Calu3 (cell line): ENCODE results near the gene WBP1. TPM values are rescaled to one million over a fixed set of nuclear protein-coding genes. Genes with fewer than 3 reads are reported as not detected.

Experiments used
- BruUV-seq: library from RNA; stranded (reverse); fragments of 400-500 nt; replicated peaks from 2 replicates; lab custom pipeline; 2021; lab: Mats Ljungman, UMichigan
- CTCF ChIA-PET: fragments of 300-600 bp; sonication (Branson Sonifier 250); formaldehyde crosslinking; loops from one replicate; lab custom pipeline; 2022; ENCODE audit warnings: antibody characterized with exemption; lab: Charles Lee
- DNase-seq: peaks from one replicate; pipeline ENCODE4 v3.0.0; 2022
- H3K27ac Mint-ChIP-seq: one replicate; pipeline ENCODE4 v1.8.0; 2022; ENCODE audit warnings: mixed read lengths; ENCODE audit not compliant: unreplicated experiment
- H3K27me3 Mint-ChIP-seq: one replicate; pipeline ENCODE4 v1.8.0; 2022; ENCODE audit warnings: mixed read lengths; ENCODE audit not compliant: unreplicated experiment
- H3K36me3 Mint-ChIP-seq: one replicate; pipeline ENCODE4 v1.8.0; 2022; ENCODE audit warnings: mild to moderate bottlenecking, moderate library complexity, mixed read lengths; ENCODE audit not compliant: insufficient read depth, unreplicated experiment
- H3K4me1 Mint-ChIP-seq: one replicate; pipeline ENCODE4 v1.8.0; 2022; ENCODE audit warnings: mild to moderate bottlenecking, low read depth, mixed read lengths; ENCODE audit not compliant: unreplicated experiment
- H3K4me3 Mint-ChIP-seq: one replicate; pipeline ENCODE4 v1.8.0; 2022; ENCODE audit warnings: mild to moderate bottlenecking, low read depth, moderate library complexity, mixed read lengths; ENCODE audit not compliant: unreplicated experiment
- H3K9me3 Mint-ChIP-seq: one replicate; pipeline ENCODE4 v1.8.0; 2022; ENCODE audit warnings: low read depth, mixed read lengths; ENCODE audit not compliant: unreplicated experiment
- intact Hi-C: fragments of 100-400 bp; cut with micrococcal nuclease; formaldehyde crosslinking; loops from one replicate; pipeline ENCODE4 v1.10.0; 2022; ENCODE audit not compliant: unreplicated experiment
- total RNA-seq: library from RNA; stranded (reverse); gene quantifications from 2 replicates; pipeline ENCODE4 v1.2.3, GENCODE V29; 2022
- TF ChIP-seq, protein P1 (sequence below): fragments of 200-600 bp; IDR thresholded peaks from one replicate; pipeline ENCODE4 v1.8.0; 2022; ENCODE audit warnings: antibody characterized with exemption; ENCODE audit not compliant: unreplicated experiment

Gene WBP1
- total RNA-seq, 1 experiment from 2014 or later, result 61.6 TPM

DNA sequence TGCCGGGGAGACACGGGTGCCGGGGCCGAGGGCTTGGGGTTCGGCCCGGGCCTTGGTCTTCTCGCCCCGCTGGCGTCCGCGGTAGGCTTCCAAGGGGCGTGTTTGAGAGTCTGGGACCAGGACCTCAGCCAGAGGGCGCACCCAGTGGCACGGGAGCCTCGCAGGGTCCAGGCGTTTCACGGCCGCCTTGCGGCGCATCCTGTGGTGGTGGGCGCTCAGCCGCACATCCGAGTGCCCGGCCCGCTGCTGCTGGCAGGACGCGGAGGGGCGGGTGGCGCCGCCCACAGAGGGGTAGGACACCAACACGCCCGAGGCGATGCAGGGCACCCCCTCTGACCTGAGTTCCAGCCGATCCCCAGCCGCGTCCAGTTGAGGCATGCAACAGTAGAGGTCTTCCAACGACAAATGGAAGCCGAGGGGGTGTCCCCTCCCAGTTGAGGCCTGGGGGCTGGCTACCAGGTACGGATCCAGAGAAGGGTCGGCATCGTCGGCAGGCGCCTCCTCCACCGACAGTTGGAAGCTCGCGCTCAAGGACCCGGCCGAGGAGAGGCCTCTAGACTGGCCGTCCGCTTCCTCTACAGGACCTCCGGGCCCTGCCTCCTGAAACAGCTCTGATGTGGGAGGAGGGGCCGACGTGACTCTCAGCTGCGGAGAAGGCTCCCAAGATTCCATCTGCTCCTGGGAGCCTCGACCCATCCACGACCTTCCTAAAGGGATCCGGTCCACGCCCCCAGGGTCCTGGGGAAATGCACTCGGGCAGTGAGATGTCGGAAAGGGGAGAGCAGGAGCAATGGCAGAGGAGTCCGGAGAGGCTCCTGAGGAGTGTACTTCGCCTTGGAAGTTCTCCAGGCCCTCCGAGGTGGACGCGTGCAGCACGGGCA is 43.1 kb upstream of the WBP1 start:
- Mint-ChIP-seq H3K27ac (peak overlapping the region; percentile 76), H3K4me3 (peak overlapping the region; percentile 70), H3K36me3 (peaks cover 8% of the 10 kb centered on the region), H3K9me3 (no peaks in the 10 kb centered on the region), H3K4me1 (peaks cover 19% of the 10 kb centered on the region), H3K27me3 (peaks cover 28% of the 10 kb centered on the region)
- intact Hi-C loops, result no loop called here
- CTCF ChIA-PET, result no interaction called here
- peak; percentile 56 for DNase-seq
- BruUV-seq, result no TSS peak
- TF ChIP-seq, protein P1, sequence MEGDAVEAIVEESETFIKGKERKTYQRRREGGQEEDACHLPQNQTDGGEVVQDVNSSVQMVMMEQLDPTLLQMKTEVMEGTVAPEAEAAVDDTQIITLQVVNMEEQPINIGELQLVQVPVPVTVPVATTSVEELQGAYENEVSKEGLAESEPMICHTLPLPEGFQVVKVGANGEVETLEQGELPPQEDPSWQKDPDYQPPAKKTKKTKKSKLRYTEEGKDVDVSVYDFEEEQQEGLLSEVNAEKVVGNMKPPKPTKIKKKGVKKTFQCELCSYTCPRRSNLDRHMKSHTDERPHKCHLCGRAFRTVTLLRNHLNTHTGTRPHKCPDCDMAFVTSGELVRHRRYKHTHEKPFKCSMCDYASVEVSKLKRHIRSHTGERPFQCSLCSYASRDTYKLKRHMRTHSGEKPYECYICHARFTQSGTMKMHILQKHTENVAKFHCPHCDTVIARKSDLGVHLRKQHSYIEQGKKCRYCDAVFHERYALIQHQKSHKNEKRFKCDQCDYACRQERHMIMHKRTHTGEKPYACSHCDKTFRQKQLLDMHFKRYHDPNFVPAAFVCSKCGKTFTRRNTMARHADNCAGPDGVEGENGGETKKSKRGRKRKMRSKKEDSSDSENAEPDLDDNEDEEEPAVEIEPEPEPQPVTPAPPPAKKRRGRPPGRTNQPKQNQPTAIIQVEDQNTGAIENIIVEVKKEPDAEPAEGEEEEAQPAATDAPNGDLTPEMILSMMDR, result no peak

DNA sequence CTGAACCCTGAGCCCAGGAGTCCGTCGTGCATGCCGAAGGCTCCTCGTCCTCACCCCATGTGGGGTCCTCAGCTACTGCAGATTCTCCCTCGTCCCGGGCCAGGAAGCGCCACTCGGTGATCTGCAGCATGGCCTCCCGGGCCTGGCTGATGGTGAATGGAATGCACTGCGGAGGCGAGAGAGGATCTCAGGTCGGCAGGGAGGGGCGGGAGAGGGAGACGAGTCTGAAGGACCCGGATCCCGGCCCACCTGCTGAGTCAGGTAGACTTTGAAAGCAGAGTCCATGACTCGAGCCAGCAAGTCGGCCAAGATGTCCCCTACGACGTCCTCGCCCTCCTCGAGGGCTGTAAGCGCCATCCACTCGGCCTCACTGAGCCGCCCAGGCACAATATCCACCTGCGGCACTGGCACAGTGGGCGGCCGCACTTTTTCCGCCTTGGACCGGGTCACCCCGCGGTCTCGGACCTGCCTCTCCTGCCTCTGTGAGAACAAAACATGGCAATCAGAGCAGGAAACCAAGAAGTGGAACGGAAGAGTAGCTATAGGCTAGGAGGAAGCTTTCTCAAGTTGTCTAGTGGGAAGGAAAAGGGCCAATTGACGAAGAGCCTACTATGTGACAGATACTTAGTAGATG is 42.4 kb upstream of the WBP1 start:
- Mint-ChIP-seq H3K4me1 (peaks cover 26% of the 10 kb centered on the region), H3K9me3 (no peaks in the 10 kb centered on the region), H3K36me3 (peaks cover 13% of the 10 kb centered on the region), H3K4me3 (peak overlapping the region; percentile 70), H3K27ac (no peak overlapping the region), H3K27me3 (peaks cover 28% of the 10 kb centered on the region)
- no peak for DNase-seq
- CTCF ChIA-PET, result no interaction called here
- TF ChIP-seq, protein P1, result no peak
- intact Hi-C loops, result no loop called here
- no TSS peak for BruUV-seq

DNA sequence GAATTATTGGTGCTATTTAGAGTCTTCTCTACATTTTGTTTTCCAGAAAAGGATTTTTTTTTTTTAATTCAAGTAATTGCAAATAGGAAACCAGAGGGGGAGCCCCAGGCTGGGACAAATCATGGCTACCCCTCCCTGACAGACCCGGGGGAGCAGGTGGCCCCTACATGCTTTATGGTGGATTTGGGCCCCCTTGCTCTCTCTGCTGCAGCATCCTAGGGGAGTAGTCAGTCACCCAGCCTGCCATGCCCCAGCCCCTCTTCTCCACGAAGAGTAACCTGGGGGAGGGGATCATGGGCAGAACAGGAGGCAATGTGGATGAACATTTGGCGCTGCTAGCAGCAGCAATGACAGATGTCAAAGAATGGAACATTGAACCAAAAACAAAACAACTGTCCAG is 41.5 kb upstream of the WBP1 start:
- H3K27ac Mint-ChIP-seq, result no peak overlapping the region
- peaks cover 29% of the 10 kb centered on the region for H3K4me1 Mint-ChIP-seq
- no TSS peak for BruUV-seq
- H3K36me3 Mint-ChIP-seq, result peaks cover 22% of the 10 kb centered on the region
- CTCF ChIA-PET, result no interaction called here
- TF ChIP-seq, protein P1, result no peak
- no peak overlapping the region for H3K4me3 Mint-ChIP-seq
- intact Hi-C loops, result no loop called here
- peaks cover 28% of the 10 kb centered on the region for H3K27me3 Mint-ChIP-seq
- H3K9me3 Mint-ChIP-seq, result no peaks in the 10 kb centered on the region
- no peak for DNase-seq

DNA sequence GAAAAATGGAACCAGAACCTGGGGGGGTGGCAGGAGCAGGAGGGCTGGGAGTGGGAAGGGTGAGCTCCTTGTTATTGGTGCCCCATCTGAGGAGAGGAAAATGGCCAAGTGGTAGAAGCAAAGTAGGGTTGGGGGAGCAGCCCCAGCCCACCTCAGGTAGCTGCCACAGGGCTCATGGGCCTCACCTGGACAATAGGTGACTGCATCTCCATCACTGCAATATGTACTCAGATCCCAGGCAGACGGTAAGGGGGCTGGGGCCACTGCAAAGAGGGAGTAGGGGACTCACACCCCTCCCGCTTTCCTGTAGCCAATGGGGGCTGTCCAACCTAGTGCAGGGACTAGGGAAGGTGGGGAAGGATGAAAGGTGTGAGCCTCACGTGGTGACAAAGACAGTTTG is 41.0 kb upstream of the WBP1 start:
- no peak overlapping the region for H3K27ac Mint-ChIP-seq
- no peaks in the 10 kb centered on the region for H3K9me3 Mint-ChIP-seq
- no TSS peak for BruUV-seq
- peaks cover 26% of the 10 kb centered on the region for H3K36me3 Mint-ChIP-seq
- TF ChIP-seq, protein P1, result no peak
- peaks cover 28% of the 10 kb centered on the region for H3K27me3 Mint-ChIP-seq
- peaks cover 33% of the 10 kb centered on the region for H3K4me1 Mint-ChIP-seq
- no peak overlapping the region for H3K4me3 Mint-ChIP-seq
- DNase-seq, result no peak
- CTCF ChIA-PET, result no interaction called here
- intact Hi-C loops, result no loop called here
